Ishikawa (cell line): ENCODE results near the gene ESPNL.

Experiments used
- CEBPB ChIP-seq: IDR thresholded peaks from 2 replicates; pipeline ENCODE4 v1.6.1; 2012
- RAD21 ChIP-seq: IDR thresholded peaks from 2 replicates; pipeline ENCODE4 v1.6.1; 2012; ENCODE audit warnings: low read depth
- REST ChIP-seq: IDR thresholded peaks from 2 replicates; pipeline ENCODE4 v1.6.1; 2012; ENCODE audit warnings: low read depth, mild to moderate bottlenecking
- TEAD4 ChIP-seq: IDR thresholded peaks from 2 replicates; pipeline ENCODE4 v1.6.1; 2012
- YY1 ChIP-seq: IDR thresholded peaks from 2 replicates; pipeline ENCODE4 v1.6.1; 2012; ENCODE audit warnings: low read depth
- ZBTB7A ChIP-seq: IDR thresholded peaks from 2 replicates; pipeline ENCODE4 v1.6.1; 2012; ENCODE audit warnings: low read depth

- TF ChIP-seq REST = no peak
- TF ChIP-seq RAD21 = no peak
- TF ChIP-seq YY1 = no peak
- no peak for TF ChIP-seq TEAD4
- TF ChIP-seq ZBTB7A = no peak
- TF ChIP-seq CEBPB = no peak
These were observed 67.6 kb downstream of the ESPNL start for GRCh38 chr2:238167761-238168160.
